ENCODE results near the gene CASR.
A peak's percentile ranks its signal among the peaks of the same experiment; 100 is the strongest.

CASR gene

DNA sequence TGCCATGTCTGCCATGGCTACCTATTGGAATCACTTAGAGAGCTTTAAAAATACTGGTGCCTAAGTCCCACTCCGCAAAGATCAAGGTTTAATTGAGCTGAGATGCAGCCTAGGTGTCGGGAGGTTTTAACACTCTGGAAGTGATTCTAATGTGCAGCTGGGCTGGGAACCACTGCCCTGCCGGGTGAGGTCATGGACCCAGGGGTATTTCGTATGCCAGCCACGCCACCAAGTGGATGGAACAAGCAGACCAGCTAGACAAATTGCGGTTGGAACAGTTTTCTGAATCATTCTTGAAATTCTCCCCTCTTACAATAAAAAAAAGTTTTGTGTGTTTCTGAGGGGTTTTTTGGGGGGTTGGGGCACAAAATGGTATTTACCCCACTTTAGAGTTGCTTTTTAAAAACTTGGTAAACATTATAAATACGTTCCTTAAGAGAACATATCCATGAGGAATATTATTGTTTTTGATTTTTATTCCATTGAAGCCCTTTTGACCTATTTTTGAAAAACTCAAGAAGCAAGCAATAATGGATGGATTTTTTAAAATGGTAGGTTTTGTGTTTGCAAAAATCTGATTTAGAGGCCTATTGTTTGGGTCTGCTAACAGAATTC, 75.4 kb downstream of the CASR start:
- DNase-seq (ENCODE audit: low spot score), result peak; percentile 10

DNA sequence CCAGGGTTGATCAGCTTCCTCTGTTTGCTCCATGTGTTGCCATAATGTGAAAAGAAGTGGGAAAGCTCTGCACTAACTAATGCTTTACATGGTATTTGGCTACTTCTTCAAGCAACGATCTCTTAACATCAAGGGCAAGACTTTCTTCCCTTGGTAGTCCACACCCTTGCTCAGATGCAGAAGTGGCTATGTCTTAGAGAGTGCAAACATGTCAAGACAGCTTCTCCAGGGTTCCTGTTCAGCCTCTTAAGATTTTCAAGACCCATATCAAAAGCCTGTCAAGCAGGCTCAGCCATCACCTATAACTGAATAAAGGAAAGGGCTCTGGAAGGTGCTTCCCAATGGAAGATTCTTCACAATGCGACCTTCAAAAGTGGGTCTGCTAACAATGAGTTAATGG, 76.7 kb downstream of the CASR start:
- DNase-seq (ENCODE audit: low spot score), result no peak

DNA sequence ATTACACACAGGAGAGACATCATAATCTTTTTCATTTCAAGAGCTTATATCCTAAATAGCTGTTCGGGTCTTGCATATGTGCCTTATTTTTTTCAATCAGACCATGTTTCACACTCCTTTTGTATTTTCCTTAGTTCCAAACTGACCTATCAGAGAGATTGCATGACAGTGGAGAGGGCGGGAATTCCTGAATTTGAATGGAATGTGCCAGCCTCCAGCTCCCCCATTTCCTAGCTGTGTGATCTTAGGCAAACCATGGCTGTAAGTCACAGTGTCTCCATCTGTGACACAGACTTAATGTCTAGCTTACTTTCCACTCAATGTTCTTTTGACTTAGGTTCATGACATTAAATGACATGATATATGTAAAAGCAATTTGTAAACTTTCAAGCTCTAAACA, 79.6 kb downstream of the CASR start:
- DNase-seq (ENCODE audit: low spot score), result no peak

DNA sequence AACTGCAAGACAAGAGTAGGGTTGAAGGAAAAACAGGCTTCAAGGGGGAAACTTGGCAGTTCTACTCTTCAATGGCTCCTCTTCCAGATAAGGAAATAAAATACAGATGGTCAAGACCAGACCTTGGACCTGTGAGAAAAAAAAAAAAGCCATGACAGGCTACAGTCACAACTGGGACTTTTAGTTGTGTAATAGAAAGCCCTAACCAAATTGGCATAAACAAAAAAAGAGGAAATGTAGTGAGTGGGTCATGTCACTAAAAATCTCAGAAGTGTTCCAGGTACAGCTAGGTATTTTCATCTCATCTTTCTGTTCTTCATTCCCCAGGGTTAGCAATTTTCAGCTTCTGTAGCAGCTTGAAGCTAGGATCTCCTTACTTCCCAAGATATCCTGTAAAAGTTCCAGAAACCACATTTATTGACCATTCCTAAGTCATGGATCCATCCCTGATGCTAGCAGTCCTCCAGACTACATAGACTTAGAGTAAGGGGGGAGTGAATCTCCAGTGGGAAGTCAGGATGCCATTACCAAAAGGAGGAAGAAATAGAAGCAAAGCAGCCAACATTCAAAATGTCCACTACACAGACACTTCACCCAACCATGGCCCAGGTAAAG, 80.6 kb downstream of the CASR start:
- DNase-seq (ENCODE audit: low spot score), result no peak

DNA sequence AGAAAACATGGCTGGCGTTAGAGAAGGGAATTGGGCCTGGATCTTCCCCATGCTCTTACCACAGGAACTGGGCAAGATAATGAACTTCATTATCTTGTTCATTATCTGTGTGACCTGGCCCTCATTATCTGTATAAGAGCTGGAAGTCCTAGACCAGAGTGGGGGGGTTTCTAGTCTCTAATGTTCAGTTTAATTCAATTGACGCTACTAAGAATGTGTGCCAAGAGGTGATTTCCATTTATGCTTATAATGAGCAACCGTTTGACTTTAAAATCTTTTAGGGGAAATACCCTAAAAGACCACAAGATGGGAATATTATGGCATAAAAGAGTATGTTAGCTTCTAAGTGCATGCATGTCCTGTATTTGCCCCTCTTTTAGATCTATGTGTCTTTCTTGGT, 82.5 kb downstream of the CASR start:
- no peak for DNase-seq (ENCODE audit: low spot score)

DNA sequence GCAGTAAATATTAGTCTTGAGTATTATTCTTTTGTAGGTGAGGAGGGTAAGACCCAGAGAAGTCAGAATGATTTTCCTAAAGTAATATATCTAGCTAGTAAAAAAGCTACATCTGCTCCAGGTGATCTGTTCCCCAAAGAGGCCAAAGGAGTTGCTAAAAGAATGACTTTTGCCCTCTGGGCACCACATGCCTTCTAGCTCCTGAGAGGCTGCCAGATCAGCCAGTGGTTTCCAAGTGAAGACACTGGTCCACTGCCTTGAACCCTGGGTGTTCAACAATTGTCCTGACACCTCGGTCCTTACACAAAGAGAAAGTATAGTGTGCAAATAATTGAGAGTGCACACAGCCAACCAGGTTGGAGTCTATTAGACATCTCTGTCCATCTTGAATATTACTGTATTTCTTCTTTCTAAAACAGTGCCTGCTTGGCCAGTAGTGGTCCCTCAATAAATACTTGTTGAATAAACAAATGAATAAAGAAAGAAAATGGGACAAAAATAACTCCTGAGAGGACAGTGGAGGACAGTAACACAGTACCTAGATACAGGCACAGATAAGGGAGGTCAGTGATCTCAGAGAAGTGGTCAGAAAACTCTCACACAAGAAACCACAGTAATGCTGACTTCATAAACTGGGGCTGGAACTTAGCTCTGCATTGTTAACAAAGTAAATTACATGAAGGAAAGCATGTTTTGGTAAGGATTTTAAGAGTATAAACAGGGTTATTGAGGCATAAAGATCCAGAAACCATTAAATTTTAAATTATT, 85.0 kb downstream of the CASR start:
- no peak for DNase-seq (ENCODE audit: low spot score)

DNA sequence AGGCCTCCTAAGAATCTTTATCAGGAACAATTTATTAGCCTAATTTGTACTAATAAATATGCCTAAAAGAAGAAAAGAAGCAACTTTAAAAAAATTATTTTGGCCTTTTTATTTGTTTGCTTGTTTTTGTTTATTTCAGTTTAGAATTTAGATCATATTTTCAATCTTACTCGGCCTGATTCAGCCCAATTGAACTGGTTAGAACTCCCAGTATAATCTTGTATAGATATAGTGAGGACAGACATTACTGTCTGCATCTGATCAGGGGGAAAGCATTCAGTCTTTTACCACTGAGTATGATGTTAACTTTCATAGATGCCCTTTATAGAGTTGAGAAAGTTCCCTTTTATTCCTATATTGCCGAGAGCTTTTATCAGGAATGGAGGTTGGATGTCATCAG, 85.6 kb downstream of the CASR start:
- no peak for DNase-seq (ENCODE audit: low spot score)

DNA sequence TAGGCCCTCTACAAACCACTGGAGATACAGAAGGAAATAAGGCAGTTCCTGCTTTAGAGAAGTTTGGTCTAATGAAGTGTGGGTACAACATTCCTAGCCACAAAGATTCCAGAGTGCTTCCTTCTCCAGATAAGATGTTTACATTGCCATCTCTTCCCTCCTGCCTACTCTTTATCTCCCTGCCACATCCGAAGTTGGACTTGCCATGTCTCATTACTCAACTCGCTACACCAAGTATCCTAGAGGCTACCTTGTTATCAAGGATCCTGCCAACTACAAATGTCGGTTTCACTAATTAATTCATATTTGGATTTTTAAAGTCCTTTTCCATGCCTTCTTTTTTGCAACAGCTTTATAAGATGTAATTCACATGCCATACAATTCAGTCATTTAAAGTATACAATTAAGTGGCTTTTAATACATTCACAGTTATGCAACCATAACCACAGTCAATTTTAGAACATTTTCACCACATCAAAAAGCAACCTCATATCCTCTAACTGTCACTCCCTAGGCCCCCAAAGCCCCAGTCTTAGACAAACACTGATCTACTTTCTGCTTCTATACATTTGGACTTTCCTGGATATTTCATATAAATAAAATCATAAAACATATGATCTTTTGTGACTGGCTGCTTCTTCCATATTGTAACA, 87.9 kb downstream of the CASR start:
- no peak for DNase-seq (ENCODE audit: low spot score)

DNA sequence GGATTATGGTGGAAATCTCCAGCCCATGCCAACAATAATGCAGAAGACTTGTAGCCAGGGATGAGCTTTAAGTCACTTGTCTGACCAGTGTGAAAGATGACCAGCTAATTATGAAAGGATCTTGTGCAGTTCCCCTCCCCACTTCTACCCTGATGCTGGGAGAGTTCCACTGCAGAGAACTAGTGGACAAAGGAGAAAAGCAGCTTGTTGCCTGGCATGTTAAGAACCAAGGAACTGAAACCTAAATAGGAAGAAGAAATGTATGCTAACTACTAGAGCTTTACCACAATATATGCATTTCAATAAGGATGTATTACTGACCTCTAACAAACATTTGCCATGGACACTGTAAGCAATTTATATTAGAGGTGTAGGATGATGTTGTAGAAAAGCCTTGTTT, 89.4 kb downstream of the CASR start:
- no peak for DNase-seq (ENCODE audit: low spot score)

DNA sequence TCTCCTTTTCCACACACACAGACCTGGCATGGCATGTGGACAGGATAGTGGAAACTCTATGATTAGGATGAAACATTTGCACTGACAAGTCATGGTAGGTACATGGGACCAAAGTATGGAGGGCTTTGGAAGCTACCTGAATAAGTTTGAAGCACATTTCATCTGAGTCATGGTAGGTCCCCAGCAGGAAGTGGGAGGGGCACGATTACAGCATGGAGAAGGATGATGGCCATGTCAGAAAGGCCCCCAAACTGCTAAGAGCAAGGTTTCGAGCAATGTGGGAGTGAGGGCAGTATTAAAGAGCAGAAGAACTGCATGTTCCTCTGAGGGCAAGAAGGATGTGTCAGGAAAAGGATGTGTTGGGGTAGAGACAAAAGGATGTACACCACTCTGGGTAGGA, 90.0 kb downstream of the CASR start:
- no peak for DNase-seq (ENCODE audit: low spot score)

DNA sequence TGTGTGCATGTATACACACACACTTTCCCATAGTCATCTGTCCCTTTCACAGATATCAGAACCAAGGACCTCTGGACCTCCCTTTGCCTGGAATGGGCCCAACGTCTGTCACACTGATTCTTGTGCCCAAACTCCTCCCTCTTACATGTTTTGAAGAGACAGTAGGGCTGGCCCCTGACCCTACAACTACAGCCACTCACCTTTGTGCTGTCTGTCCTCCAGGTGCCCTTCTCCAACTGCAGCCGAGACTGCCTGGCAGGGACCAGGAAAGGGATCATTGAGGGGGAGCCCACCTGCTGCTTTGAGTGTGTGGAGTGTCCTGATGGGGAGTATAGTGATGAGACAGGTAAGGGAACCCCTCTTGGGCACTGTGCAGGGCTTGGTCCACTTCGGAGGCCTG, 98.4 kb downstream of the CASR start:
- DNase-seq (ENCODE audit: low spot score), result no peak

DNA sequence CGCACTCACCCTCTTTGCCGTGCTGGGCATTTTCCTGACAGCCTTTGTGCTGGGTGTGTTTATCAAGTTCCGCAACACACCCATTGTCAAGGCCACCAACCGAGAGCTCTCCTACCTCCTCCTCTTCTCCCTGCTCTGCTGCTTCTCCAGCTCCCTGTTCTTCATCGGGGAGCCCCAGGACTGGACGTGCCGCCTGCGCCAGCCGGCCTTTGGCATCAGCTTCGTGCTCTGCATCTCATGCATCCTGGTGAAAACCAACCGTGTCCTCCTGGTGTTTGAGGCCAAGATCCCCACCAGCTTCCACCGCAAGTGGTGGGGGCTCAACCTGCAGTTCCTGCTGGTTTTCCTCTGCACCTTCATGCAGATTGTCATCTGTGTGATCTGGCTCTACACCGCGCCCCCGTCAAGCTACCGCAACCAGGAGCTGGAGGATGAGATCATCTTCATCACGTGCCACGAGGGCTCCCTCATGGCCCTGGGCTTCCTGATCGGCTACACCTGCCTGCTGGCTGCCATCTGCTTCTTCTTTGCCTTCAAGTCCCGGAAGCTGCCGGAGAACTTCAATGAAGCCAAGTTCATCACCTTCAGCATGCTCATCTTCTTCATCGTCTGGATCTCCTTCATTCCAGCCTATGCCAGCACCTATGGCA, 100.5 kb downstream of the CASR start:
- DNase-seq (ENCODE audit: low spot score), result no peak

DNA sequence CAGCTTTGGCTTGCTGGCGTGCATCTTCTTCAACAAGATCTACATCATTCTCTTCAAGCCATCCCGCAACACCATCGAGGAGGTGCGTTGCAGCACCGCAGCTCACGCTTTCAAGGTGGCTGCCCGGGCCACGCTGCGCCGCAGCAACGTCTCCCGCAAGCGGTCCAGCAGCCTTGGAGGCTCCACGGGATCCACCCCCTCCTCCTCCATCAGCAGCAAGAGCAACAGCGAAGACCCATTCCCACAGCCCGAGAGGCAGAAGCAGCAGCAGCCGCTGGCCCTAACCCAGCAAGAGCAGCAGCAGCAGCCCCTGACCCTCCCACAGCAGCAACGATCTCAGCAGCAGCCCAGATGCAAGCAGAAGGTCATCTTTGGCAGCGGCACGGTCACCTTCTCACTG, 101.0 kb downstream of the CASR start:
- DNase-seq (ENCODE audit: low spot score), result no peak

DNA sequence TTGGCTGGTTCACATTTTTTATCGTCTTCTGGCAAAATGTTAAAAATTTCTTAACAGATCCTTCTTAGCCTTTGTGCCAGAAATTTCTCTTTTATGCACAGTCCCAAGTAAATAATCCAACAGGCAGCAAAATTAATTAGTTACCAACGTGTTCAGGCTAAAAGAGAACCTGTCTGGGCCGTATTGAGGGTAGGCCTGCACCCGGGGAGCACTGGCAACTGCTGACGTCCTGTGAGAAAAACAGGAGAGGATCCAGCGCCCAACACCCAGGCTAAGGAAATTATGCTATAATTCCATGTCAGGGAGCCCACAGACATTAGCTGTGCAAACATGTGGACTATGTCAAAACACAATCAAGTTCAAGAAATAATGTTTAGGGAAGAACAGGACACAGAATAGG, 110.9 kb downstream of the CASR start:
- no peak for DNase-seq (ENCODE audit: low spot score)

DNA sequence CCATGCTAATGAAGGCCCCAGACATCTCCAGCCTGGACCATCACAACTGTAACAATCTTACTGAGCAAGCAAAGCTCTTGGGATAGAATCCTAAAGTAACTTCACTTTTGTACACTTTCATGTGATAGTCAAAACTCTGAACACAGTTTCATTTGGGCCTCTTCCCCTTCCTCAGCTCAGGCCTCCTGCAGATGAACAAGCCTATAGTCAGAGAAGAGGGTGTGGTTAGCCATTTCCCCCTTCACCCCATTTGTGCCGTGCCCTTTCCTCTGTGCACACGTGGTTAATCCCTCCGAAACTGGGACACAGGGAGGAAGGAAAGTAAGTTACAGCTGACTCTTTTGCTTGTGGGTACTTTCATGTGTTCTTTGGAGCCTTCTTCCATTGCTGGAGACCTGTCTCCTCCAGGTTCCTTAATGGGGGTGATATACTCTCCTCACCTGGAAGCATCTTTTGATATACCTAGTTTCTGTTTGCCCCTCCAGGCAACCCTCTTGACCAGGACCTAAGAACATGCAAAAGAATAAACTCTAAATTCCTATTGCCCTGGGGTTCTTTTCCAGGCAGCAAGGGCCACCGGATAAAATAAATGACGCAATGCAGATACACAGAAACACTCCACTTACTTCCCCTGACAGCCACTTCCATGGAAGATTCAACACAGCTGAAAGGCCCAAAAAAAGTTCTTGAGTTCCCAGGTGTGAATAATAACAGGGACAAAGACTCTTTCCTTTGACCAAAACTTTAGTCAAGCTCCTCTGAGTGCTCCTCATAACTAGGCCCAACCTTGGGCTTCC, 112.0 kb downstream of the CASR start:
- DNase-seq (ENCODE audit: low spot score), result peak; percentile 8

DNA sequence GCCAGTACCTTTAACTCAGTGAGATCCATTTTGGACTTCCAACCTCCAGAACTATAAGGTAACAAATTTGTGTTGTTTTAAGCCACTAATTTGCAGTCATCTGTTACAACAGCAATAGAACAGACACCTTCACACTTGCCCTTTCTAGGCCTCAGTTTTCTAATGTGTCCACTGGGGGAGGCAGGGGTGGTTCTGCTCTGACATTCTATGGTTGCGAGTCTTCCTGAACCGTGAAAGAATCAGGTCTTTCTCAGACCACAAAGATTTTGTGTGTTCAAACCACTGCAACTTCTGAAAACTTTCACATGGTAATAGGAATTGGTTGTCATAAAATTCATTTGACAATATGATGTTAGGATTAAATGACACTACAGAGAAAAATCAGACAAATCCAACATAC, 114.8 kb downstream of the CASR start:
- no peak for DNase-seq (ENCODE audit: low spot score)

DNA sequence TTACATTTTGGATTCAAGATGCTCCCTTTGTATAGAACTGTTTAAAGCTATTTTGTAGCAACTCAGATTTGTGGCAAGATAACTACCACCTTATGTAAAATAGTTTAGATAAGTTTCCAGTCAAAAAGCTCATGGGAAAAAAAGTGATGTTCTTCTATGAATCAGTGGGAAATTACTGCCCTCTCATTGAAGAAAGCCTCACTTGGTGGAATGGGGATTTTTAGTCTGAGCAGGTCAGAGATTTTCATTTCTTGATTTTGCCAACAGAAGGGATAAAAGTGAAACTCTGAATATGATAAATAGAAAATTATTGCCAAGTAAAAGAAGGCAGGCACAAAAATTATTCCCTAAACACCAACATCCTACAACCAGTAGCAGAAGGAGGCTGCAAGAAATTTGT, 115.7 kb downstream of the CASR start:
- DNase-seq (ENCODE audit: low spot score), result no peak

DNA sequence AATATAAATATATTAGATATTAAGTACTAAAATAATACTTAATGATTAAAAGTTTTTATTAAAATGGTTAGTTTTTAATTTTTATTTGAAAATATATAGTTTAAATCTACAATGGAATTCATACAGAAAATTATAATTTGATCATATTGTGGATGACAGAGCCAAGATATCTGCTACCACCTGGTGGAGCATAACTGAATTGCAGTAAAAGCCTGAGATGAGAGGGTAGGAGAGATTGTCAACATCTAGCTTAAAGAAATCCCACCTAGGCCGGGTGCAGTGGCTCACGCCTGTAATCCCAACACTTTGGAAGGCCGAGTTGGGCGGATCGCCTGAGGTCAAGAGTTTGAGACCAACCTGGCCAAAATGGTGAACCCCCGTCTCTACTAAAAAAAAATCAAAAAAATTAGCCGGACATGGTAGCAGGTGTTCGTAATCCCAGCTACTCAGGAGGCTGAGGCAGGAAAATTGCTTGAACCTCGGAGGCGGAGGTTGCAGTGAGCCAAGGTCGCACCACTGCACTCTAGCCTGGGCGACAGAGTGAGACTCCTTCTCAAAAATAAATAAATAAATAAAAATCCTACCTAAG, 116.5 kb downstream of the CASR start:
- DNase-seq (ENCODE audit: low spot score), result no peak

DNA sequence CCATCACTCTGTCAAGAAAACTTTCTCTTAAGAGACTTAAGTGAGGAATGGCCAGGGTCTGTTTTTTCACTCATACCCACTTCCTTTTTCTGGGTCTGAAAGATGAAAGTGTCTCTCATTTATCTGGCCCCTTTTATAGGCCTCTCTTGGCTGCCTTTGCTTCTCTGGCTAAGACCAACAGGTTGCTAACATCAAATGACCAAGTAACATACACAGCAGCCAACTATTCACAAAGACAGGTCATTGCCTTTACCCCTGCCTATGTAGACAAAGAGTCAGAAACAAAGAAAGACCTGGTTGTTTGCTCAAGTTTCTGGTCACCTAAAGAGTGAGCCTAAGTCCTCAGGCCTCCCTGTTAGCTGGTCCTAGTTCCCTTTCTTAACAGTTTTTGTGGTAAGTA, 117.6 kb downstream of the CASR start:
- DNase-seq (ENCODE audit: low spot score), result no peak

DNA sequence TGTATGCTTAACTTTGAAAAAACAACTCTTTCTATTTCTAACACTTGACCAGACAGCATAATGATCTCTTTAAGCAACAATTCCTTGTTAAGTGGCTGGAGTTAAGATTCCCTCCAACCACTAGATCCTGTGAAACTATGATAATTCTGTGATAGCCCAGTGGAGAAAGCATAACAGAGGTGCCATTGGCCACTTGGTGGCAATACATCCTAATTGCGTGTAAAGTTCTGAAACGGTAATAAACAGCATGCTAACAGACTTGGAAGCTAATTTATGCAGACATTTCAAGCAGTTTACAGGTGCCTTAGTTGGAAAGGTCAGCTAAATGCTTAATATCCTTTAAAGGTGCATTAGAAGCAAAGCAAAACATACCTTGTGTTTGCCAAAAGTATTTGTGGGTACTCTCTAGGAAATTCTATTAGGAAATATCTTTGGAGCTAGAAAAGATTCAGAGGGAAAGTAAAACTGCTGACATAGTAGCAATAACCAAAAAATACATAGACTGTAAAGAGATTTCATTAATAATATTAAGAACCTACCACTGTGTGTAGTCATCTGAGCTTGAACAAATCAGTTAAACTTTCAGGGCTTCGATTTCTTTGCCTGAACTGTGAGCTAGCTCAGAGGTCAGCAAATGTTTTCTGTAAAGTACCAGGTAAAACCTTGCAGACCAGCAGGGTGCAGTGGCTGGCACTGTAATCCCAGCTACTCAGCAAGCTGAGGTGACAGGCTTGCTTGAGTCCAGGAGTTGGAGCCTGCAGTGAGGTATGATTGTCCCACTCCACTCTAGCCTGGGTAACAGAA, 122.6 kb downstream of the CASR start:
- DNase-seq (ENCODE audit: low spot score), result no peak

DNA sequence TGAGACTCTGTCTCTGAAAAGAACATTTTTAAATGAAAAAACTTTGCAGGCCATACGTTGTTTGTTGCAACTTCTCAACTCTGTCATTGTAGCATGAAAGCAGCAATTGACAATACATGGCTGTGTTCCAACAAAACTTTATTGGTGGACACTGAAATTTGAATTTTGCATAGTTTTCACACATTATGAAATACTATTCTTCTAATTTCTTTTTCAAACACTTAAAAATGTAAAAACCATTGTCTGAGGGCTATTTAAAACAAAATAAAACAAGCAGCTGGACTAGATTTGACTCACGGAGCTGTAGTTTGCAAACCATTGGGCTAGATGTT, 123.1 kb downstream of the CASR start:
- no peak for DNase-seq (ENCODE audit: low spot score)
